Calu3 (cell line): ENCODE results near the gene LGMN. TPM values are rescaled to one million over a fixed set of nuclear protein-coding genes. Genes with fewer than 3 reads are reported as not detected.
"Not testable (repeated sequence)": the region's sequence is repeated elsewhere in the genome, so short reads cannot be mapped to it uniquely, and the experiment has no call there.

ENCODE experiments used
- BruUV-seq: library from RNA; stranded (reverse); fragments of 400-500 nt; replicated peaks from 2 replicates; lab custom pipeline; 2021; lab: Mats Ljungman, UMichigan
- CTCF ChIA-PET: fragments of 300-600 bp; sonication (Branson Sonifier 250); formaldehyde crosslinking; loops from one replicate; lab custom pipeline; 2022; ENCODE audit warnings: antibody characterized with exemption; lab: Charles Lee
- DNase-seq: peaks from one replicate; pipeline ENCODE4 v3.0.0; 2022
- H3K27ac Mint-ChIP-seq: one replicate; pipeline ENCODE4 v1.8.0; 2022; ENCODE audit warnings: mixed read lengths; ENCODE audit not compliant: unreplicated experiment
- H3K27me3 Mint-ChIP-seq: one replicate; pipeline ENCODE4 v1.8.0; 2022; ENCODE audit warnings: mixed read lengths; ENCODE audit not compliant: unreplicated experiment
- H3K36me3 Mint-ChIP-seq: one replicate; pipeline ENCODE4 v1.8.0; 2022; ENCODE audit warnings: mild to moderate bottlenecking, moderate library complexity, mixed read lengths; ENCODE audit not compliant: insufficient read depth, unreplicated experiment
- H3K4me1 Mint-ChIP-seq: one replicate; pipeline ENCODE4 v1.8.0; 2022; ENCODE audit warnings: mild to moderate bottlenecking, low read depth, mixed read lengths; ENCODE audit not compliant: unreplicated experiment
- H3K4me3 Mint-ChIP-seq: one replicate; pipeline ENCODE4 v1.8.0; 2022; ENCODE audit warnings: mild to moderate bottlenecking, low read depth, moderate library complexity, mixed read lengths; ENCODE audit not compliant: unreplicated experiment
- H3K9me3 Mint-ChIP-seq: one replicate; pipeline ENCODE4 v1.8.0; 2022; ENCODE audit warnings: low read depth, mixed read lengths; ENCODE audit not compliant: unreplicated experiment
- CTCF ChIP-seq: fragments of 200-600 bp; IDR thresholded peaks from one replicate; pipeline ENCODE4 v1.8.0; 2022; ENCODE audit warnings: antibody characterized with exemption; ENCODE audit not compliant: unreplicated experiment
- intact Hi-C: fragments of 100-400 bp; cut with micrococcal nuclease; formaldehyde crosslinking; loops from one replicate; pipeline ENCODE4 v1.10.0; 2022; ENCODE audit not compliant: unreplicated experiment
- total RNA-seq: library from RNA; stranded (reverse); gene quantifications from 2 replicates; pipeline ENCODE4 v1.2.3, GENCODE V29; 2022

Gene LGMN
- total RNA-seq, 1 experiment from 2014 or later = 64.9 TPM

GRCh38 chr14:92714739-92715307 is 33.6 kb downstream of the LGMN start:
- peak; percentile 86 for DNase-seq
- H3K9me3 Mint-ChIP-seq, H3K27ac Mint-ChIP-seq, BruUV-seq, H3K4me1 Mint-ChIP-seq, H3K27me3 Mint-ChIP-seq, H3K4me3 Mint-ChIP-seq: not testable (repeated sequence)
- H3K36me3 Mint-ChIP-seq = peaks cover 13% of the 10 kb centered on the region
- CTCF ChIA-PET = interaction anchor here (0.7 to 1.4 kb wide), 4 partner anchors 34 to 71 kb away, joined by 4 to 5 read pairs (median 4); no protein-coding TSS in a partner anchor
- intact Hi-C loops = loop anchor here (1.0 kb wide), 1 partner anchor 68 kb away; no protein-coding TSS in a partner anchor
- peak; percentile 83 for TF ChIP-seq CTCF

- Mint-ChIP-seq H3K4me1 (no peaks in the 10 kb centered on the region), H3K27me3 (no peaks in the 10 kb centered on the region), H3K27ac (no peak overlapping the region), H3K36me3 (peaks cover 17% of the 10 kb centered on the region), H3K9me3 (no peaks in the 10 kb centered on the region), H3K4me3 (no peak overlapping the region)
- no TSS peak for BruUV-seq
- CTCF ChIA-PET = interaction anchor here (0.8 kb wide), 1 partner anchor 23 kb away, joined by 3 read pairs; no protein-coding TSS in a partner anchor
- no peak for DNase-seq
- TF ChIP-seq CTCF = no peak
- intact Hi-C loops = no loop called here
These were observed 35.8 kb downstream of the LGMN start for GRCh38 chr14:92712654-92713051.

- Mint-ChIP-seq H3K27ac (no peak overlapping the region), H3K36me3 (peaks cover 17% of the 10 kb centered on the region), H3K27me3 (no peaks in the 10 kb centered on the region), H3K4me1 (no peaks in the 10 kb centered on the region), H3K4me3 (no peak overlapping the region), H3K9me3 (no peaks in the 10 kb centered on the region)
- no TSS peak for BruUV-seq
- no peak for TF ChIP-seq CTCF
- intact Hi-C loops = no loop called here
- no peak for DNase-seq
- CTCF ChIA-PET = interaction anchor here (0.8 kb wide), 1 partner anchor 22 kb away, joined by 3 read pairs; no protein-coding TSS in a partner anchor
These were observed 36.3 kb downstream of the LGMN start for GRCh38 chr14:92711976-92712653.

- intact Hi-C loops = no loop called here
- no peak for TF ChIP-seq CTCF
- CTCF ChIA-PET = interaction anchor here (0.5 kb wide), 1 partner anchor 19 kb away, joined by 6 read pairs; no protein-coding TSS in a partner anchor
- no TSS peak for BruUV-seq
- Mint-ChIP-seq H3K4me1 (no peaks in the 10 kb centered on the region), H3K9me3 (no peaks in the 10 kb centered on the region), H3K27me3 (no peaks in the 10 kb centered on the region), H3K36me3 (peaks cover 21% of the 10 kb centered on the region), H3K4me3 (no peak overlapping the region), H3K27ac (no peak overlapping the region)
- DNase-seq = no peak
These were observed 38.5 kb downstream of the LGMN start for GRCh38 chr14:92710001-92710341.
